Measurements from ENCODE around the gene CRIM1.
"Not testable (repeated sequence)": the region's sequence is repeated elsewhere in the genome, so short reads cannot be mapped to it uniquely, and the experiment has no call there.

The CRIM1 gene

DNA sequence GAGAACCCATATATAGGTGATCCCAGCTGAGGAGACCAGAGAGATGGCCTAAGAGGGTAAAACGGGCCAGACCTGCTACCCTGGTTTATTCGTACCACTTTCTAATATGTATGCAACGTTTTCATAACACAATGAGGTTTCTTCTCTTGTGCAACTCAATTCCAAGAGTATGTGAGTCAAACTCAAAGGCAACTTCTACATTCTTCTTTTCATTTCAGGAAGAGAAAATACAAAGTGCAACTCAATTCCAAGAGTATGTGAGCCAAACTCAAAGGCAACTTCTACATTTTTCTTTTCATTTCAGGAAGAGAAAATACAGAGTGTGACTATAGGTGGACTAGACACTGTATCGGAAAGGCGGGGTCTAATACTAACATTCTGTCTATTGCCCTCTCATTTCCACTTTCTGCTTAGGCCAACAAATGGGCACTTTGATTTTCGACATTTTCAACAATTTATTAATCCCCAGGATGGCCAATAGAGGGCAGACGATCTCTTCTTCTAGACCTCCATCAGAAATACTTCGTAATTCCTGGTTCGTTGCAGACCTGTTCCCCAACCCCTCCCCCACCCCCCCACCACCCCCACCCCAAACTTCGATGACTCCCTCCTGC is 3.7 kb upstream of the CRIM1 start:
- peak; percentile 32 for DNase-seq

- DNase-seq = no peak
These were observed 2.9 kb upstream of the CRIM1 start for GRCh38 chr2:36352701-36353100.

GRCh38 chr2:36354811-36355150 is 797 bp upstream of the CRIM1 start:
- no peak for DNase-seq

- no peak for DNase-seq
These were observed 316 bp downstream of the CRIM1 start for GRCh38 chr2:36355890-36356297.

DNA sequence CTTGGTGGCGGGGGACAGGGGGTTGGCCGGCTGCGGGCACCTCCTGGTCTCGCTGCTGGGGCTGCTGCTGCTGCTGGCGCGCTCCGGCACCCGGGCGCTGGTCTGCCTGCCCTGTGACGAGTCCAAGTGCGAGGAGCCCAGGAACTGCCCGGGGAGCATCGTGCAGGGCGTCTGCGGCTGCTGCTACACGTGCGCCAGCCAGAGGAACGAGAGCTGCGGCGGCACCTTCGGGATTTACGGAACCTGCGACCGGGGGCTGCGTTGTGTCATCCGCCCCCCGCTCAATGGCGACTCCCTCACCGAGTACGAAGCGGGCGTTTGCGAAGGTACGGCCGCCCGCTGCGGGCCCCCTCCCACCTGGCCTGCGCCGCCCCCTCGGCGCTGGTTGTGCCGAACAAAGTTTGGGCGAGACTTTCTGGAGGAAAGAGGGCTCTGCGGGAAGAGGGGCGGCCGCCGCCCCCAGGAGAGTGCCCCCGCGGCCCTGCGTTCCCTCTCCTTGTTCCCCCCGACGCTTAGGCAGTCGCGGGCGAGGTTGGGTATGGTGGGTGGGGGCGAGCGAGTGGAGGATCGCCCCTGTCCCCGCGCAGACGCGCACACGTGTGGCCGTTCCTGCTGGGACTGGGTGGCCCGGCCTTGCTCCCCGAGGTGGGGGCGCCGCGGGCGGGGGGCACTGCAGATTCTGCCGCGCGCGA is 866 bp downstream of the CRIM1 start:
- peak; percentile 41 for DNase-seq

DNA sequence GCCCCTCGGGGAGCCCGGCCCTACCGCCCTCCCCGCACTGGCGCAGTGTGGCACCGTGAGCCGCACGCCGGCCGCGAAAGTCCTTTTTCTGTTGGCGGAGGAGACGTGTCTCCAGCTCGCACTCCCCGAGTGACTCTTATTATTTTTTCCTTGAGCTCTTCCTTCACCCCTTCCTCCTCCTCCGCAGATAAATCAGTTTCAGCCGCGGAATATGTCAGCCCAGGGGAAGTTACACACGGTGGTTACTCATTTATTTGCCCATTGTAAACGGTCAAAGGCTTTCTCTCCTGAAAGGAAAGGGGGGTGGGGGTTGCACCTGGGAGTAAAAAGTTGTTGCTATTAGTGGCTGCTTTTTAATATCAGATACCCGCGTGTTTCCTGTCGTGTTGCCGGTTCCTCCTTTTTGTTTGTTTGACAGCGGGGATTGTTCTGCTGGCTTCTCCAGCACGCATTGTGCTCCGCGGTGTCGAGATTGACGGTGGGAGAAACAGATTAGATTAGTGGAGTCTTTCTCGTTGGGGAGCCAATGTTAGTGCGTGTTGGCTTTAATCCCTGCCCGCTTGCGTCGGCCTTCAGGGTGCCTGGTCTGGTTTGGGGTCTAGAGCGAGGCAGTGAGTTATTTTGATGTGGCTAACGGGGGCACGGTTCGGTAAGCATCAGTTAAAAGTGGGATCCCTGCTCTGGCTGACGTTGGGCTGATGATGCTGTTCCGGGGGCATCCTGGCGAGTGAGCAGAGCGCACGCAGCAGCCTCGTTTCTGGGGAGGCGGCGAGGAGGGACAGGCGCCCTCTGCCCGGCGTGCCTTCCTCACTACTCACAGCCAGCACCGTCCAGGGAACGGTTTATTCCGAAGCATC is 1.6 kb downstream of the CRIM1 start:
- peak; percentile 34 for DNase-seq

DNA sequence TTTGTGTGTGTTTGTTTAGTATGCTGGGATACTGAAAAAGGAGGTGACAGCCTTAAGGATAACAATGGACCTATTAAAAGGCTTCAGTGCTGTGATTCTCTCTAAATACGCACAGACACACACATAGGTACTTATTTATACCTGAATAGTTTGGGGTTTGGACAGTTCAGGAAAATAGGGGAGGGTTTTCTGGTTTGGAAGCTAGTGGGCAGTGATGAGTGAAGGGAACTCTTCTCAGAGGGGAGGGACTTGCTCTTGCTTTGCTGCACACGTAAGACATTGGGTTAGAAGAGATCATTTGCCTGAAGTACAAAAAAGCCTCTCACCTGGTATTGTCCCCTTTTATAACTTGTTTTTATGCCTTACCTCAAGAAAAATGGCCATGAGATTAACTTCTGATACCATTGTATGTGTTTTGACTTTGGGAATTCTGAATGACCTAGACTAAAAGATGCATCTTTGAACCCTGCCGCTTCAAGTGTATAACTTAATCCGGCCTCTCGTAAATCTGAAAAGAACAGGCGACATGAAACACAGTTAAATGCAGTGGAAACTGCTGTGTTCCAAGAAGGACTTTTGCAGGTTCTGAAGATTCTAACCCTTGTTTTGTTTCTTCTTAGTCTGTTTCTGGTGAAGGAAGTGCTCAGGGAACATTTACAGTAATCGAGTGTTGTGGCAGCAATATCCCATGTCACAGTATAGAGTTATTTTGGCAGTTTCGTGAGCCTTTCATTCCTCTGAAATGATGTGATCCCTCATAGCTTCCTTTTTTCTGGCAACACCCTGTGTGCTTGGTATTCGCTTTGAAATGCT is 2.5 kb downstream of the CRIM1 start:
- peak; percentile 20 for DNase-seq

- DNase-seq = no peak
These were observed 3.5 kb downstream of the CRIM1 start for GRCh38 chr2:36359067-36359466.

DNA sequence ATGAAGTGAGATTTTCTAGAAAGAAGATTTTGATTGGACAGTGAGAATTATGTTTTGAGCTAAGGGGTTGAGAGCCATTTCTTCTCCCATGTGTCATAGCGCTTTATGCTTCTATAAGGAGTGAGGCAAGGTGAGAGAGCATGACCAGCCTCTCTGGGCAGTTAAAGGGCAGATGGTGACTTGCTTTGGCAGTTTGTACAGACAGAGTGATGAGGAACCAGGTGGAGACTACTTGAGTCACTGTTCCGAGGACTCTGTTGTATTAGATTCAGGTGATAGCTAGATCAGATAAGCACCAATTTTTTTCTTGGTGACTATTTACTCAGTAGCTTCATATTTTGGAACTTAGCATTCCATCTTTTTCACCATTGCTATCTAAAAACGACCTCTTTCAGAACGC is 4.5 kb downstream of the CRIM1 start:
- no peak for DNase-seq

DNA sequence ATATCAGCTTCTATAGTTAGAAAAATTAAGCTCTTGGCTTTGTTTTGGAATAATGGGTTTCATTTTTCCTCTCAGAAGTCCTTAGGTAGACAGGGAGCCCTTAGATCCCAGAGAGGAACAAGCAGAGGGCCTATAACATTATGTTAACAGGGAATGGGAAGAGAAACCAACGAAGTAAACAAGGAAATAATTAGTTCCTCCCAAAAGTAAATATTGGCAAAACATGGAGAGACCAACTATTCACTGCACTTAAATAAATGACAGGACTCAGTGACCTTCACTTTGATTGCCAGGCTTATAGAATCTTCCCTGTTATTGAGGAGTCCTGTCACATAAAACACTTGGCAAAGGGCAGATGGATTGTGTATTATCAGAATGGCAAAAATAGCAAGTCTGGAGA is 5.3 kb downstream of the CRIM1 start:
- DNase-seq = no peak

- no peak for DNase-seq
These were observed 5.8 kb downstream of the CRIM1 start for GRCh38 chr2:36361396-36361795.

DNA sequence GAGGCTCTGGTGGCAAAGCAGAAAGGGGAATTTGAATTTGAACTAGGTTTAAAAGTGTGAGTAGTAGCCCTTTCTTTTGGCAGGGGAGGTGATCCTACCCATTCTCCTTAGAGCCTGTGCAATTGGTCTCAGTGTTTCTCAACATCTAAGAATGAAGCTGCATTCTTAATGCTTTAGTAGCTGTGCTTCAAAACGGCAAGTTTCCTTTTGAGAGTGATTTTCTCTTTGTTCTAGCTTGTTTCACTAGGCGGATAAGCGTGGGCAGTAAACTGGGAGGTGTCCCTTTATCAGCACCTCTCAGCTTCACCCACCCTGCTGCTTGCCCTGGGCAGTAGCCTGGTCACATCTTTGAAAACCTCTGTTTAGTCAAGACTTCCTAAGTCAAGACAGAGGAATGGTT is 6.7 kb downstream of the CRIM1 start:
- no peak for DNase-seq

DNA sequence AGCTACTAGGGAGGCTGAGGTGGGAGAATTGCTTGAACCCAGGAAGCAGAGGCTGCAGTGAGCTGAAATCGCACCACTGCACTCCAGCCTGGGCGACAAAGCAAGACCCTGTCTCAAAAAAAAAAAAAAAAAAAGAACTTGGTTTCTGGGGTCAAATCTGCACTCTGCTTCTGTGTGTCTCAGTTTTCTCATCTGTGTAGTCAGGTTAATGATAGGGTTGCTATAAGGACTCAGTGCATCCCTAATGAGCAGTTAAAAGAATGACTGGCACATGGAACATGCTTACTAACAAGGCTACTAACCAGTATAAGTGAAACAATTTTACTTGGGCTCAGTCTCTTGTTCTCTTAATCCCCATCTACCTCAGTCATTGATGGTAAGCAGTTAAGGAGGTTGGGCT is 7.5 kb downstream of the CRIM1 start:
- DNase-seq = not testable (repeated sequence)

DNA sequence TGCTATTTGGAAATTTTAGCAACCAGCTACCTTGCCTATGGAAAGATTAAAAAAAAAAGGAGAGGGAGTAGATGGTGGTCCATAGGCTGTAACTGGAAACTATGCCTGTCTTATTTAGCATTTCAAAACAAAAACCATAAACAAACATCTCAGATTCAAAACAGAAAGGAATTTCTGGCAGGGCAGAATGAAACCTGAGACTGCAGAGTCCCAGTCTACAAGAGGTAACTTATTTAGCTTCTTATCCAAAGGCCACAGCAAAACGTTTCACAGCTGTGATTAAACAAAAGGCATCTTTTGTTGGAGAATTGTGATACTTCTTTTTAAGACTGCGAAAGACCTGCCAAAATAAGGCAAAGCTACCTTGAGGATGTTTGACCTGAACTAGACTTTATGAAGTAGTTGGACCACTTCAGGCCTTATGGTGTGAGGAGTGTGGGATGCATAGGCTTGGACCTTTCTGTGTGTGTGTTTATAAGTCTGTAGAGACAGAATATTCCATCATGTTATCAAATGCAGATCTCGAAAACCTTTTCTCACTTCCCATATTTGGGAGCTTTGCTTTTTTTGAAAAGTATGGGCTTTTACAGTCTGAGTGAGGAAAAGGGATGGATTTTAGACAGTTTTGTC is 11.0 kb downstream of the CRIM1 start:
- DNase-seq = no peak

DNA sequence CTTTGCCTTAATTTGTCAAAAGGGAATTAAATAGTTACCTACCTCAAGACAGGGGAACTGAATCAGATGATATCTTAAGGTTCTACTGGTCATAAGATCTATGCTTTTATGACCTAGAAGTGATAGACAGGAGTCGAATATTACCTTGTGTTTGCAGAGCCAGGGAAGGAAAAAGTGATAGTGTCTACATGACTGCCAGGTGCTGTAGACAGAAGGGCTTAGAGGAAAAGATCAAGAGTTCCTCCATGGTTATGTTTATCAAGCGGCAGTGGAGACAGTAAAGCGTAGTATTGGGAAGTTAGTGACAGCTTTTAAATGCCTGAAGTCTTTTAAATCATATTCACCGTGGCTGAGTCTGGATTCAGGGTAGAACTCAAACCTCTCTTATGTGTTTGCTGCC is 11.9 kb downstream of the CRIM1 start:
- DNase-seq = no peak

DNA sequence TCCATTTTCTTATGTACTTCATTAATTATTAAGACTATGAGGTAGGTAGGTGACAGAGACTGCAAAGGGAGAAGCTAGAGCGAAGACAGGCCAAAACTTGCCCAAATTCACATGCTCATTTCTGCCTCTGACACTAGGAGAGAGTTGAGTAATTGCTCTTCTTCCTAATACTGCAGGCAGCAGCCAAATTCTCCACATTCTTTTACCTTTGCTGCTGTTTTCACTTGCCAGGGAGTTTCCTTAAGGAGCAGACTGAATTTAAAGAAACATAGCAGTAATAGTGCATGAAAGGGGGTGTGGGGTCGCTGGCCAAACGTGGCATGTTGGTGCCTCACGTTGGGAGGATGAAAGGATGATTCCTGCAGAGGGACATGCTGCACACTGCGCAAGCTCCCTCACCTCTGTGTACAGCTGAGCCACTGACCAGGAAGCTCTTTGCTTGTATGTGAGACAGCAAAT is 12.3 kb downstream of the CRIM1 start:
- DNase-seq = no peak

- no peak for DNase-seq
These were observed 12.9 kb downstream of the CRIM1 start for GRCh38 chr2:36368438-36368837.

- DNase-seq = no peak
These were observed 13.6 kb downstream of the CRIM1 start for GRCh38 chr2:36369163-36369562.

DNA sequence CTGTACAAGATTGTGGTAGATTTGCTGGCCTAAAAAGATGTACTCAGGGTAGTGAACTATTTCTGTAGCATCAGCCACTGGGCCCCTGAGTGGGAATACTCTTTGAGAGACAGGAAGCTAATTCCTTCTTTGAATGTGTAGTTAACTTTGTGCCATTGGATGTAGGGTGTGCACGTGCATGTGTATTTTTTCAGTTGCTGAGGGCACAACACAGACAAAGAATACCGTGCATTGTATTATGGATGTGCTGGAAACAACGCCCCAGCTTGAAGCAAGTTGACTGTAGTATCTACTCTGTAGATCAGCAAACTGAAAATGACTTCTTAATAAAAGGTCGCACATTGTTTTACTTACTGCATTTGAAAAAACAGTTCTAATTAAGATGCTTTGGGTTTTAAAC is 14.1 kb downstream of the CRIM1 start:
- no peak for DNase-seq

DNA sequence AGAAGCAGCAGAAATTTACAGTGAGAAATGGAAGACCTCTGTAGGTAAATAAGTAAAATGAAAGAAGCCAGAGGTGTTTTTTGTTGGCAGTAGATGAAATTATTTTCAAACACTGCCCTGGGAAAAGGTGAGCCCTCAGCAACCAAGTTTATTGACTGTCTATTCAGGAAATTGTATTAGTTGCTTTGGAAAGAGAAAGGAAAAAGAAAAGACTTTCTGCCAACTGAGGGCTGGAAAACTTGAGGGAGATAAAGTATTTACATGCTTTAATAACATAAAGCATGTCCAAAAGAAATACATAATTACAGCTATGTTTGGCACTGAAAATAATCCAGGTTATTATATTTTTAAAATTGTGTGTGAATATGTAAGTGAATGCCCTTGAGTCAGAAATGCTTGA is 14.7 kb downstream of the CRIM1 start:
- no peak for DNase-seq

DNA sequence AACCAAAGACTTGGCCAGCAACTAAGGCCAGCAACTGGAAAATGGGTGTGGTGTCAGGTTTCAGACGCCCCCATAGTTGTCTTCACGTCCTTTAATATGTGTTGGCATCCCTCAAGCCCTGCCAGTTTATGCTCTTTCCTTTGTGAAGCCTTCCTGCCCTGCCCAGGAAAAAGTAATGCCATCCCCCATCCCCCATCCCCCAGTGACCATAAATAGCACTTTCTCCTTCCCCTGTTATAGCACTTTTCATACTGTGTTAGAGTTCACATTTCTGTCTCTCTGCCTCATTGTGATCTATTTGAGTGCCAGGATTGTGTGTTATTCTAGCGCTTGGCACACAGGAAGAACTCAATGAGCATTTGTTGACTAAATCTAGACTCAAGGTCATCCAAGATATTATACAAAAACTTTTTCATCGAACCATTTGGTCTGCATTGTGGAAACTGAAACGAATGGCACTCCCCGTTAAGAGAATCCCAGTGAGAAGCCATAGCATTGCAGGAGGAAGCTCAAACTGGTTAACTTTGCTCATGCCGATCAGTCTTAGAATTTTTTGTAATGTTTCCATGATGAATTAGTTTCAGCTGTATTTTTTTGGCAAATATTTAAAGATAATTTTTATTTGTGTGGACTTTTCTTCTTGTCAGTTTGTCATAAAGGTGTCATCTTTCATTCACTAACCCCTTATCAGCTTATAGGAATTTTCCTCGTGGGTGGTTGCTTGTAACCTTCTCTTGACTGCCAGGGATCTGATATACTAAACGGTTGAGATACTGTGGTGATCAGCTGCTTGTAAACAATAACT is 15.7 kb downstream of the CRIM1 start:
- DNase-seq = no peak

DNA sequence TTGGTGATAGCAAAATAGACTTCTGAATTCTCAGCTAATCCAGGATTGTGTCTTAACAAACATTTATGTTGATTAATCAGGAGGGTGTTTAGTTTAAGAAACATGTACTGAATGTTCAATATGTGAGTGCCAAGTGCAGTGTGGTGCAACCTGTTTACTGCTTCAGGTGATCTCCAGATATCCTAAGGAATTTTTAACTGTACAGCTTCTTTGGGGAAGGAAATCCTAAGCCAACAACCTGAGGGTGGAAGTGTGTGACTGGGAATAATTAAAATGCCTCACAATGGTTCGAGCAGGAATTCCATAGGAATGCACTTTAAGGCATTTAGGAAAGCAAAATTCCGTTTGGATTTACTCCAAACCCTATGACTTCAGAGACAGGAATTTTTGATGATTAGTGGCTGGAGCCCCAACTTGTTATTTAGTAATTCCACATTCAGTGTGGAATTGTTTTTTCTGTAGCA is 16.4 kb downstream of the CRIM1 start:
- no peak for DNase-seq
